ENCODE results near the gene CIAPIN1. TPM values are rescaled to one million over a fixed set of nuclear protein-coding genes. Genes with fewer than 3 reads are reported as not detected.

CIAPIN1 gene
- total and polyA plus RNA-seq, 2 of the 8 experiments (the other 6 are each of a cell fraction or from before 2014, with no cell fraction given), result 76.8 to 83.6 TPM

DNA sequence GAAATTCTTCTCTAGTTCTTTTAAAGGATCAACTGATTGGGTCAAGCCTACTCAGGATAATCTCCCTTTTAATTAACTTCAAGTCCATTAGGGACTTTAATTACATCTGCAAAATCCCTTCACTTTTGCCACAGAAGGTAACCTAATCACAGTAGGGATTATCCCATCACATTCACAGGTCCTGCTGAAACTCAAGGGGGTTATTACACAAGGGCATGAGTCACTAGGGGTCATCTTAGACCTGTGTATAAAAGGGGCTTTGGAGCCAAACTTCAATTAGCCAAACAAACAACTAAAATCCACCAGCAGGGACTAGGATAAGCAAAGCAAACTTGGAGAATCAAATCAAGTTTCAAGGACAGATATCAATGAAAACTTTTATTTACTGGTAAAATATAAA lies 19.4 kb downstream of the CIAPIN1 start:
- Histone ChIP-seq H2BK15ac (ENCODE audit: low read length) (no peak overlapping the region), H2BK20ac (ENCODE audit: low read length) (no peak overlapping the region), H3K27ac (ENCODE audit: low read depth, low read length) (no peak overlapping the region), H3K56ac (replicated peaks; ENCODE audit: insufficient read length, low read depth, low read length) (no peak overlapping the region), H4K8ac (ENCODE audit: extremely low read depth, insufficient read depth, low read length) (no peak overlapping the region), H3K23me2 (ENCODE audit: low read depth, low read length) (no peaks in the 10 kb centered on the region), H3K9ac (replicated peaks in 1 of 4; ENCODE audit: extremely low read depth in 1 of 4, low read depth in 3 of 4, low read length in 3 of 4) (no peak overlapping the region), H3K4ac (replicated peaks; ENCODE audit: insufficient read length, low read depth, low read length) (no peak overlapping the region), H3K27me3 (replicated peaks in 1 of 4; ENCODE audit: control insufficient read depth in 3 of 4, extremely low read depth in 1 of 4, insufficient read depth in 3 of 4, low read length in 3 of 4) (no peaks in the 10 kb centered on the region), H3K36me3 (ENCODE audit: control insufficient read depth in 2 of 4, insufficient read depth in 4 of 4, low read length in 3 of 4) (peaks cover 11 to 44% (median 35%) of the 10 kb centered on the region in 4 experiments; a peak in 7 of 8 replicates), H3K79me2 (ENCODE audit: control insufficient read depth in 1 of 2, insufficient read depth in 2 of 2, low read length in 2 of 2) (no peaks in the 10 kb centered on the region), H4K5ac (ENCODE audit: insufficient read length, low read depth, low read length) (no peak overlapping the region), H4K20me1 (replicated peaks in 1 of 2; ENCODE audit: control insufficient read depth in 1 of 2, insufficient read depth in 2 of 2, low read length in 2 of 2) (peaks cover 0 to 2% of the 10 kb centered on the region in 2 experiments), H3K4me1 (replicated peaks in 1 of 4; ENCODE audit: control insufficient read depth in 3 of 4, insufficient read depth in 4 of 4, low read length in 3 of 4) (no peaks in the 10 kb centered on the region), H2BK5ac (ENCODE audit: low read depth, low read length) (no peak overlapping the region), H2AK5ac (ENCODE audit: low read depth, low read length) (no peak overlapping the region), H2BK12ac (ENCODE audit: low read depth, low read length) (no peak overlapping the region), H2BK120ac (replicated peaks; ENCODE audit: low read depth, low read length) (no peak overlapping the region), H3K4me3 (ENCODE audit: extremely low read depth in 1 of 4, insufficient read depth in 2 of 4, low read depth in 3 of 4, low read length in 4 of 4) (no peak overlapping the region), H3K79me1 (ENCODE audit: low read depth, low read length) (no peaks in the 10 kb centered on the region), H3K4me2 (ENCODE audit: insufficient read depth in 1 of 2, low read depth in 2 of 2, low read length in 2 of 2) (no peak overlapping the region), H3K9me3 (ENCODE audit: insufficient read depth in 2 of 2, low read depth in 1 of 2, low read length in 1 of 2) (no peaks in the 10 kb centered on the region), H2AFZ (ENCODE audit: low read length) (no peak overlapping the region), H3K23ac (ENCODE audit: insufficient read length) (no peak overlapping the region), H3K14ac (ENCODE audit: insufficient read length) (no peak overlapping the region), H4K91ac (replicated peaks; ENCODE audit: insufficient read length, low read length) (no peak overlapping the region), H3K18ac (ENCODE audit: extremely low read depth, low read length) (no peak overlapping the region)
- no peak for FAIRE-seq
- ChIA-PET CTCF (ENCODE audit: partially characterized antibody) (no interaction called here), POLR2A (ENCODE audit: partially characterized antibody) (no interaction called here)
- no peak for TF ChIP-seq EP300 (IDR thresholded peaks at IDR 0.05; ENCODE audit: borderline replicate concordance in 1 of 2, low read depth in 2 of 2, low read length in 2 of 2)
- TF ChIP-seq JUND (IDR thresholded peaks at IDR 0.05; ENCODE audit: low read length), result no peak
- no peak for TF ChIP-seq GTF2F1 (IDR thresholded peaks at IDR 0.05; ENCODE audit: borderline replicate concordance, low read depth, low read length)
- no peak for TF ChIP-seq EZH2 (IDR thresholded peaks at IDR 0.05; ENCODE audit: low read depth, low read length, severe bottlenecking)
- TF ChIP-seq CBX8 (IDR thresholded peaks at IDR 0.05; ENCODE audit: borderline replicate concordance, low read depth, low read length), result no peak
- TF ChIP-seq SIX5 (IDR thresholded peaks at IDR 0.05; ENCODE audit: low read depth, low read length), result no peak
- no peak for TF ChIP-seq TAF1 (IDR thresholded peaks at IDR 0.05; ENCODE audit: low read depth, low read length)
- no peak for TF ChIP-seq BCL11A (IDR thresholded peaks at IDR 0.05; ENCODE audit: low read depth in 2 of 2, low read length in 2 of 2)
- TF ChIP-seq TBP (IDR thresholded peaks at IDR 0.05; ENCODE audit: low read depth, low read length), result no peak
- no peak for TF ChIP-seq CREB1 (IDR thresholded peaks at IDR 0.05)
- DNase-seq (ENCODE audit: low read depth in 1 of 2, low spot score in 2 of 2), result no peak

All from H1 (cell line).